ENCODE data around the gene CCDC167.

Gene CCDC167

DNA sequence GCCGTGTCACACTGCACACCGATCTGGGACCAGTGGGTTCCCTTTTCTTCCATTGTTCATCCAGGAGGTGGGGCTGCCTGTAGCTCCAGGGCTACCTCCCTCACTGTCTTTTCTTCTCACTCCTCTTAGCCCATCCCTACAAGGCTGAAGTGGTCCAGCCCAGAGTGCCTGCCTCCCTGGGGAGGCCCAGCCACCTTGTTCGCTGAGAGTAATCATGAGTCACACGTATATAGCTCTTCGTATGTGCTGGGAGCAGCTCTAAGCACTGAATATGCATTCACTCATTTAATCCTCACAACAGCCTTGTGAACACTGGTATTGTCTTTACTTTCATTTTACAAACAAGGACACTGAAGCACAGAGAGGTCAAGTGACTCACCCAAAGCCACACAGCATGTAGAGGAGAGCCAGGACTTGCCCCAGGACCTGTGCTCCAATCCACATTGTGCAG is 14.7 kb upstream of the CCDC167 start:
- no peak for DNase-seq
- Histone ChIP-seq H3K27ac (ENCODE audit: low read depth, low read length) (no peak overlapping the region), H3K4me3 (ENCODE audit: low read depth, low read length) (no peak overlapping the region), H3K9me3 (ENCODE audit: insufficient read depth, low read depth, low read length) (no peaks in the 10 kb centered on the region), H2BK12ac (ENCODE audit: low read length) (no peak overlapping the region), H3K79me1 (ENCODE audit: low read length) (no peaks in the 10 kb centered on the region), H3K36me3 (ENCODE audit: control insufficient read depth in 1 of 2, insufficient read depth in 2 of 2, low read length in 2 of 2) (no peaks in the 10 kb centered on the region), H2AK5ac (ENCODE audit: low read length) (no peak overlapping the region), H3K4me2 (ENCODE audit: low read length) (no peak overlapping the region), H3K4me1 (ENCODE audit: control insufficient read depth in 1 of 2, insufficient read depth in 2 of 2, low read length in 2 of 2) (peaks cover 17 to 18% of the 10 kb centered on the region in 2 experiments), H3K18ac (ENCODE audit: low read length) (no peak overlapping the region), H2BK5ac (ENCODE audit: low read depth, low read length, poor library complexity) (no peak overlapping the region), H3K27me3 (ENCODE audit: insufficient read depth, low read length) (no peaks in the 10 kb centered on the region), H3K9ac (ENCODE audit: low read length) (no peak overlapping the region), H2BK120ac (ENCODE audit: insufficient read depth, low read length, poor library complexity) (no peak overlapping the region), H3K4ac (ENCODE audit: low read depth, low read length) (no peak overlapping the region), H2AFZ (ENCODE audit: insufficient read depth, low read length, poor library complexity) (no peak overlapping the region), H3K79me2 (ENCODE audit: control insufficient read depth, insufficient read depth, low read length, poor library complexity) (no peaks in the 10 kb centered on the region), H4K8ac (ENCODE audit: low read depth, low read length) (no peak overlapping the region), H3K14ac (ENCODE audit: low read length) (no peak overlapping the region), H3K23ac (ENCODE audit: low read length) (no peak overlapping the region), H4K91ac (ENCODE audit: low read depth, low read length) (no peak overlapping the region), H4K12ac (ENCODE audit: low read depth, low read length) (no peak overlapping the region)
- no CpG with 5 or more reads among the region's 5 CpGs for WGBS (ENCODE audit: extremely low coverage, insufficient coverage, insufficient read length)

- Histone ChIP-seq H3K23ac (ENCODE audit: low read length) (no peak overlapping the region), H4K91ac (ENCODE audit: low read depth, low read length) (no peak overlapping the region), H3K79me2 (ENCODE audit: control insufficient read depth, insufficient read depth, low read length, poor library complexity) (no peaks in the 10 kb centered on the region), H3K27me3 (ENCODE audit: insufficient read depth, low read length) (no peaks in the 10 kb centered on the region), H3K4me3 (ENCODE audit: low read depth, low read length) (no peak overlapping the region), H3K4me2 (ENCODE audit: low read length) (no peak overlapping the region), H3K9ac (ENCODE audit: low read length) (no peak overlapping the region), H2AK5ac (ENCODE audit: low read length) (no peak overlapping the region), H3K79me1 (ENCODE audit: low read length) (no peaks in the 10 kb centered on the region), H4K8ac (ENCODE audit: low read depth, low read length) (no peak overlapping the region), H3K4ac (ENCODE audit: low read depth, low read length) (no peak overlapping the region), H3K14ac (ENCODE audit: low read length) (no peak overlapping the region), H2AFZ (ENCODE audit: insufficient read depth, low read length, poor library complexity) (no peak overlapping the region), H2BK12ac (ENCODE audit: low read length) (no peak overlapping the region), H2BK5ac (ENCODE audit: low read depth, low read length, poor library complexity) (no peak overlapping the region), H3K27ac (ENCODE audit: low read depth, low read length) (no peak overlapping the region), H3K4me1 (ENCODE audit: control insufficient read depth in 1 of 2, insufficient read depth in 2 of 2, low read length in 2 of 2) (peaks cover 17 to 18% of the 10 kb centered on the region in 2 experiments), H3K9me3 (ENCODE audit: insufficient read depth, low read depth, low read length) (no peaks in the 10 kb centered on the region), H3K18ac (ENCODE audit: low read length) (no peak overlapping the region), H4K12ac (ENCODE audit: low read depth, low read length) (no peak overlapping the region), H3K36me3 (ENCODE audit: control insufficient read depth in 1 of 2, insufficient read depth in 2 of 2, low read length in 2 of 2) (no peaks in the 10 kb centered on the region), H2BK120ac (ENCODE audit: insufficient read depth, low read length, poor library complexity) (no peak overlapping the region)
- no CpG with 5 or more reads among the region's 10 CpGs for WGBS (ENCODE audit: extremely low coverage, insufficient coverage, insufficient read length)
- no peak for DNase-seq
Measured at GRCh38 chr6:37513576-37513975, 13.9 kb upstream of the CCDC167 start.

GRCh38 chr6:37513155-37513554 is 13.5 kb upstream of the CCDC167 start:
- Histone ChIP-seq H3K9ac (ENCODE audit: low read length) (no peak overlapping the region), H2BK5ac (ENCODE audit: low read depth, low read length, poor library complexity) (no peak overlapping the region), H3K14ac (ENCODE audit: low read length) (no peak overlapping the region), H3K27me3 (ENCODE audit: insufficient read depth, low read length) (no peaks in the 10 kb centered on the region), H3K79me2 (ENCODE audit: control insufficient read depth, insufficient read depth, low read length, poor library complexity) (no peaks in the 10 kb centered on the region), H3K9me3 (ENCODE audit: insufficient read depth, low read depth, low read length) (no peaks in the 10 kb centered on the region), H3K23ac (ENCODE audit: low read length) (no peak overlapping the region), H3K27ac (ENCODE audit: low read depth, low read length) (no peak overlapping the region), H2BK12ac (ENCODE audit: low read length) (no peak overlapping the region), H4K91ac (ENCODE audit: low read depth, low read length) (no peak overlapping the region), H2AFZ (ENCODE audit: insufficient read depth, low read length, poor library complexity) (no peak overlapping the region), H3K4me1 (ENCODE audit: control insufficient read depth in 1 of 2, insufficient read depth in 2 of 2, low read length in 2 of 2) (peaks cover 17 to 18% of the 10 kb centered on the region in 2 experiments), H2BK120ac (ENCODE audit: insufficient read depth, low read length, poor library complexity) (no peak overlapping the region), H3K4me2 (ENCODE audit: low read length) (no peak overlapping the region), H2AK5ac (ENCODE audit: low read length) (no peak overlapping the region), H4K12ac (ENCODE audit: low read depth, low read length) (no peak overlapping the region), H4K8ac (ENCODE audit: low read depth, low read length) (no peak overlapping the region), H3K36me3 (ENCODE audit: control insufficient read depth in 1 of 2, insufficient read depth in 2 of 2, low read length in 2 of 2) (no peaks in the 10 kb centered on the region), H3K4ac (ENCODE audit: low read depth, low read length) (no peak overlapping the region), H3K18ac (ENCODE audit: low read length) (no peak overlapping the region), H3K79me1 (ENCODE audit: low read length) (no peaks in the 10 kb centered on the region), H3K4me3 (ENCODE audit: low read depth, low read length) (no peak overlapping the region)
- DNase-seq: no peak
- no CpG with 5 or more reads among the region's 9 CpGs for WGBS (ENCODE audit: extremely low coverage, insufficient coverage, insufficient read length)

DNA sequence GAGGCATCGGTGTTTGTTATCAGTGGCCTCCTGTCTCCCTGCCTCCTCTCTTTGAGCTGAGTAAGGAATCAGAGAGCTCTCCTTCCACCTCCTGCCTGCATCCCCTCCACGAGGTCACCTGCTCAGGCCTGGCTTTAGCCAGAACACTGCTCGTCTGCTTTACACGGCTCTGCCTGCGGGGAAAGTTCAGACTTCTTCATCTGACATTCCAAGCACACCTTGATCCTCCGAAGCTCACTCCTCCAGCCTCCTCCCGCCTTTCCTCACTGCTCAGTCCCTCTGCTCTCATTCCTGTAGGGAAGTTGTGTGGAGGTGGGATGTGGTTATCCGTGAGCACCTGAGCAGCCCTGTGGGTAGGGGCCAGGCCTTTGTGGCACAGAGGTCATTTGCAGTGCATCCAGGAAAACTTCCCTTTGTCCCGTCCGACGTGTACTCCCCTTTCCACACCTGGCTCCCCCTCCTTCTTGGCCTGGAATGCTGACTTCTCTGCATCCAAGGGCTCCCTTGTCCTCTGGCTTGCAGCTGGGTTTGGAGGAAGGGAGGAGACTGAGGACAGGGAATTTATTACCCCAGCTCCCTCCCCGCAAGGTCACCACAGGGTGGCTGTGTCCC is 12.8 kb upstream of the CCDC167 start:
- Histone ChIP-seq H3K9me3 (ENCODE audit: insufficient read depth, low read depth, low read length) (no peaks in the 10 kb centered on the region), H2BK12ac (ENCODE audit: low read length) (no peak overlapping the region), H3K18ac (ENCODE audit: low read length) (no peak overlapping the region), H3K9ac (ENCODE audit: low read length) (no peak overlapping the region), H4K12ac (ENCODE audit: low read depth, low read length) (no peak overlapping the region), H3K4ac (ENCODE audit: low read depth, low read length) (no peak overlapping the region), H3K27ac (ENCODE audit: low read depth, low read length) (no peak overlapping the region), H3K4me2 (ENCODE audit: low read length) (peak overlapping the region; percentile 22), H2AFZ (ENCODE audit: insufficient read depth, low read length, poor library complexity) (no peak overlapping the region), H3K79me2 (ENCODE audit: control insufficient read depth, insufficient read depth, low read length, poor library complexity) (no peaks in the 10 kb centered on the region), H3K36me3 (ENCODE audit: control insufficient read depth in 1 of 2, insufficient read depth in 2 of 2, low read length in 2 of 2) (no peaks in the 10 kb centered on the region), H4K8ac (ENCODE audit: low read depth, low read length) (no peak overlapping the region), H3K23ac (ENCODE audit: low read length) (no peak overlapping the region), H3K27me3 (ENCODE audit: insufficient read depth, low read length) (no peaks in the 10 kb centered on the region), H3K79me1 (ENCODE audit: low read length) (no peaks in the 10 kb centered on the region), H3K4me3 (ENCODE audit: low read depth, low read length) (no peak overlapping the region), H3K4me1 (ENCODE audit: control insufficient read depth in 1 of 2, insufficient read depth in 2 of 2, low read length in 2 of 2) (peaks cover 17 to 18% of the 10 kb centered on the region in 2 experiments), H2BK120ac (ENCODE audit: insufficient read depth, low read length, poor library complexity) (no peak overlapping the region), H3K14ac (ENCODE audit: low read length) (no peak overlapping the region), H2BK5ac (ENCODE audit: low read depth, low read length, poor library complexity) (no peak overlapping the region), H2AK5ac (ENCODE audit: low read length) (no peak overlapping the region), H4K91ac (ENCODE audit: low read depth, low read length) (no peak overlapping the region)
- WGBS (ENCODE audit: extremely low coverage, insufficient coverage, insufficient read length): no CpG with 5 or more reads among the region's 12 CpGs
- DNase-seq: peak; percentile 48 to 54

Data from trophoblast cell (in vitro differentiated cells and primary cell).